ENCODE data around the gene ABCC2. TPM values are rescaled to one million over a fixed set of nuclear protein-coding genes. Genes with fewer than 3 reads are reported as not detected.
"Not testable (repeated sequence)": the region's sequence is repeated elsewhere in the genome, so short reads cannot be mapped to it uniquely, and the experiment has no call there.

ABCC2 gene
- total and polyA plus RNA-seq, 9 of the 15 experiments (the other 6 are each of a cell fraction or from before 2014, with no cell fraction given): 0.03 to 0.18 (median 0.10) TPM; not detected in 1

DNA sequence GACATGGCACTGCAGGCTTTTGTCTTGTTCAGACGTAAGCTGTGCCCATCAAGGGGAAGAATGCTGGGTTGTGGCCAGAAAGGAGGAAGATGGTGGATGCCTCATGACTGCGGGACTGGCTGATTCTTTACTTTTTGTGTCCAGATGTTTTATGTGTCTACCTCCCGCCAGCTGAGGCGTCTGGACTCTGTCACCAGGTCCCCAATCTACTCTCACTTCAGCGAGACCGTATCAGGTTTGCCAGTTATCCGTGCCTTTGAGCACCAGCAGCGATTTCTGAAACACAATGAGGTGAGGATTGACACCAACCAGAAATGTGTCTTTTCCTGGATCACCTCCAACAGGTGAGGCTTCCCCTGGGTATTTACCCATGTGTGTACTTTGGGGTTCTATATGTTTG, 53.5 kb downstream of the ABCC2 start (continued):
- no peak for TF ChIP-seq PTRF (tag; IDR thresholded peaks at IDR 0.05)

DNA sequence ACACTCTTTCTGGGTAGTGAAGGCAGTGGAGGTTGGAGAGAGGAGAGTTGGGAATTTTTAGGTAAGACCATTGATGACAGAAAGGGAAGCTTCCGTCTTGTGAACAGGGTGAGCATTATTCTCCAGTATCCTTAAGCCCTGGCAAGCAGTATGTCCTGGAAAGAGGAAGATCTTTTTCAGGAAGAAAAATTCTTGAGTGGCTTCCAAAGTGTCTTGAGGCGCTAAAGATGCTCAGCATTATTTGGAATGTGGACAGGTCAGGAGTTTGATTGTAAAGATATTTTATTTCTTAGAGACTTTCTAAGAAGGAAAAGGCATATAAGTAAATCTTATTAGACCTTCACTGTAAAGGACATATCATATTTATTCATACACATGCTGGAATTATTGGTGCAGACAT, 54.3 kb downstream of the ABCC2 start:
- ChIA-PET POLR2A (no interaction called here), CTCF (ENCODE audit: low intra/inter-chr PET ratio) (no interaction called here)
- H3K9ac ChIP-seq (ENCODE audit: insufficient read depth in 1 of 2, low read depth in 2 of 2, low read length in 2 of 2): no peak overlapping the region
- no peak for DNase-seq (ENCODE audit: extremely low read depth in 1 of 4, low spot score in 3 of 4)
- no peak overlapping the region for H2AFZ ChIP-seq (ENCODE audit: low read depth, low read length)
- no peaks in the 10 kb centered on the region for H3K4me1 ChIP-seq (replicated peaks in 1 of 2; ENCODE audit: control insufficient read depth in 2 of 2, insufficient read depth in 2 of 2, low read length in 2 of 2)
- H3K27ac ChIP-seq (ENCODE audit: extremely low read depth, low read depth, low read length): no peak overlapping the region
- H3K79me2 ChIP-seq (ENCODE audit: control insufficient read depth, insufficient read depth, low read length): no peaks in the 10 kb centered on the region
- H4K20me1 ChIP-seq (replicated peaks; ENCODE audit: control insufficient read depth, insufficient read depth, low read length): no peaks in the 10 kb centered on the region
- peaks cover 0 to 15% of the 10 kb centered on the region in 2 experiments; a peak in 2 of 5 replicates for H3K27me3 ChIP-seq (ENCODE audit: control insufficient read depth in 2 of 2, insufficient read depth in 2 of 2, low read length in 2 of 2)
- H3K4me2 ChIP-seq (ENCODE audit: insufficient read depth, low read length): no peak overlapping the region
- no peaks in the 10 kb centered on the region for H3K9me3 ChIP-seq (replicated peaks; ENCODE audit: control insufficient read depth, insufficient read depth, low read depth, low read length)
- TF ChIP-seq PTRF (tag; IDR thresholded peaks at IDR 0.05) (no peak), SRSF7 (optimal IDR thresholded peaks at IDR 0.05; ENCODE audit: low read depth, low read length) (no peak), TGIF2 (CRISPR knock-in tag; IDR thresholded peaks at IDR 0.05) (no peak)
- TF ChIP-seq, protein P1, sequence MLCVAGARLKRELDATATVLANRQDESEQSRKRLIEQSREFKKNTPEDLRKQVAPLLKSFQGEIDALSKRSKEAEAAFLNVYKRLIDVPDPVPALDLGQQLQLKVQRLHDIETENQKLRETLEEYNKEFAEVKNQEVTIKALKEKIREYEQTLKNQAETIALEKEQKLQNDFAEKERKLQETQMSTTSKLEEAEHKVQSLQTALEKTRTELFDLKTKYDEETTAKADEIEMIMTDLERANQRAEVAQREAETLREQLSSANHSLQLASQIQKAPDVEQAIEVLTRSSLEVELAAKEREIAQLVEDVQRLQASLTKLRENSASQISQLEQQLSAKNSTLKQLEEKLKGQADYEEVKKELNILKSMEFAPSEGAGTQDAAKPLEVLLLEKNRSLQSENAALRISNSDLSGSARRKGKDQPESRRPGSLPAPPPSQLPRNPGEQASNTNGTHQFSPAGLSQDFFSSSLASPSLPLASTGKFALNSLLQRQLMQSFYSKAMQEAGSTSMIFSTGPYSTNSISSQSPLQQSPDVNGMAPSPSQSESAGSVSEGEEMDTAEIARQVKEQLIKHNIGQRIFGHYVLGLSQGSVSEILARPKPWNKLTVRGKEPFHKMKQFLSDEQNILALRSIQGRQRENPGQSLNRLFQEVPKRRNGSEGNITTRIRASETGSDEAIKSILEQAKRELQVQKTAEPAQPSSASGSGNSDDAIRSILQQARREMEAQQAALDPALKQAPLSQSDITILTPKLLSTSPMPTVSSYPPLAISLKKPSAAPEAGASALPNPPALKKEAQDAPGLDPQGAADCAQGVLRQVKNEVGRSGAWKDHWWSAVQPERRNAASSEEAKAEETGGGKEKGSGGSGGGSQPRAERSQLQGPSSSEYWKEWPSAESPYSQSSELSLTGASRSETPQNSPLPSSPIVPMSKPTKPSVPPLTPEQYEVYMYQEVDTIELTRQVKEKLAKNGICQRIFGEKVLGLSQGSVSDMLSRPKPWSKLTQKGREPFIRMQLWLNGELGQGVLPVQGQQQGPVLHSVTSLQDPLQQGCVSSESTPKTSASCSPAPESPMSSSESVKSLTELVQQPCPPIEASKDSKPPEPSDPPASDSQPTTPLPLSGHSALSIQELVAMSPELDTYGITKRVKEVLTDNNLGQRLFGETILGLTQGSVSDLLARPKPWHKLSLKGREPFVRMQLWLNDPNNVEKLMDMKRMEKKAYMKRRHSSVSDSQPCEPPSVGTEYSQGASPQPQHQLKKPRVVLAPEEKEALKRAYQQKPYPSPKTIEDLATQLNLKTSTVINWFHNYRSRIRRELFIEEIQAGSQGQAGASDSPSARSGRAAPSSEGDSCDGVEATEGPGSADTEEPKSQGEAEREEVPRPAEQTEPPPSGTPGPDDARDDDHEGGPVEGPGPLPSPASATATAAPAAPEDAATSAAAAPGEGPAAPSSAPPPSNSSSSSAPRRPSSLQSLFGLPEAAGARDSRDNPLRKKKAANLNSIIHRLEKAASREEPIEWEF (CRISPR knock-in tag; IDR thresholded peaks at IDR 0.05): no peak
- in situ Hi-C loops (cut with MboI): no loop called here
- FAIRE-seq: no peak
- H3K4me3 ChIP-seq: no peak overlapping the region
- no TSS peak for BruUV-seq (replicated peaks)
- no peak for ATAC-seq
- H3K36me3 ChIP-seq (ENCODE audit: control insufficient read depth, insufficient read depth, low read length): no peaks in the 10 kb centered on the region
- no peaks in the 10 kb centered on the region for H3K9me1 ChIP-seq (ENCODE audit: control insufficient read depth, insufficient read depth, low read length)
- 22% methylated on average over 2 of the region's 2 CpGs for WGBS (ENCODE audit: insufficient coverage, low coverage, missing lambda C conversion rate)
- intact Hi-C loops (cut with micrococcal nuclease): no loop called here

DNA sequence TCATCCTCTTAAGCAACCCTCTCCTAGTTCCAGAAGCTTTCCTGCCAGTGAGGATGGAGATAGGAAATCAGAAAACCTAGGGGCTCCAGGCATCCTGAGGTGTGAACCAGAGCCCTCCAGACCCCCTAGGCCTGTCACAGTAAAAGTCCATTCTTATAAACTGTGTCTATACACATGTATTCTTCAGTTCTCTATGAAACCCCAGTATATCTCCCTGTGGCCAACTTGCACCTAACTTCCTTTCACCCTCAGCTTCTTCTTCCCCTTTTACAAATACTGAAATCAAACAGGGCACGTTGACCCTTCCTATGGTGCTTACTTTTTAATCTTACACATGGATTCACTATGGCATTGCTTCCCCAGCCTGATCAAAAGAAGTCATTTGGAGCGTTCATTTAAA, 58.4 kb downstream of the ABCC2 start:
- intact Hi-C loops (cut with micrococcal nuclease): loop anchor here (10.0 kb wide), 1 partner anchor 594 kb away; no protein-coding TSS in a partner anchor
- H3K9me1 ChIP-seq (ENCODE audit: control insufficient read depth, insufficient read depth, low read length); POLR2A ChIA-PET; H2AFZ ChIP-seq (ENCODE audit: low read depth, low read length); H3K9ac ChIP-seq (ENCODE audit: insufficient read depth in 1 of 2, low read depth in 2 of 2, low read length in 2 of 2); H3K79me2 ChIP-seq (ENCODE audit: control insufficient read depth, insufficient read depth, low read length); BruUV-seq (replicated peaks); H3K27ac ChIP-seq (ENCODE audit: extremely low read depth, low read depth, low read length); ATAC-seq; DNase-seq (ENCODE audit: extremely low read depth in 1 of 4, low spot score in 3 of 4); H3K36me3 ChIP-seq (ENCODE audit: control insufficient read depth, insufficient read depth, low read length); H3K4me2 ChIP-seq (ENCODE audit: insufficient read depth, low read length); H4K20me1 ChIP-seq (replicated peaks; ENCODE audit: control insufficient read depth, insufficient read depth, low read length); FAIRE-seq; H3K9me3 ChIP-seq (replicated peaks; ENCODE audit: control insufficient read depth, insufficient read depth, low read depth, low read length); CTCF ChIA-PET (ENCODE audit: low intra/inter-chr PET ratio); H3K4me1 ChIP-seq (replicated peaks in 1 of 2; ENCODE audit: control insufficient read depth in 2 of 2, insufficient read depth in 2 of 2, low read length in 2 of 2); H3K4me3 ChIP-seq: not testable (repeated sequence)
- peaks cover 4 to 17% of the 10 kb centered on the region in 2 experiments; a peak in 4 of 5 replicates for H3K27me3 ChIP-seq (ENCODE audit: control insufficient read depth in 2 of 2, insufficient read depth in 2 of 2, low read length in 2 of 2)
- in situ Hi-C loops (cut with MboI): loop anchor here (10.0 kb wide), 1 partner anchor 664 kb away; no protein-coding TSS in a partner anchor
- WGBS (ENCODE audit: insufficient coverage, low coverage, missing lambda C conversion rate): 8% methylated on average over 1 of the region's 2 CpGs
